Germinal center (tissue), 1 donor: ENCODE results near the gene LGALS9C.
"Not testable (repeated sequence)": the region's sequence is repeated elsewhere in the genome, so short reads cannot be mapped to it uniquely, and the experiment has no call there.

Experiments
- DNase-seq: peaks from one replicate; pipeline ENCODE4 v3.0.0; 2012; ENCODE audit warnings: mixed read lengths, low spot score

Gene LGALS9C

DNA sequence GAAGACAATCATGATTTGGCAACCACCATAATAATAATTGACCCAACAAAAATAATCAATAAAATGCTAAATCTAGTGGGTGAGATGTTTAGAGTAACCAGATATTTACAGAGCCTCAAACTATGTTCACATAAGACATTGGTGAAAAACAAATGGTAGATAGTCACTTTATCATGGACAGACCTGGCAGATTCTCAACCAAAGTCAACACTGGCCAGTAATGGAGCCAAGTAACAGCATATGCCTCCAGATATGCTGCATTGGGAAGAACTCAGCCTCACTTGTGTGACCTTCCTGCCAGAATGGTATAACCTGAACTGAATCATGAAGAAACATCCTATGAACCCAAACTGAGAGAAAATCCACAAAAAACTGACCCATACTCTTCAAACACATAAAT, 53.8 kb downstream of the LGALS9C start:
- not testable (repeated sequence) for DNase-seq

DNA sequence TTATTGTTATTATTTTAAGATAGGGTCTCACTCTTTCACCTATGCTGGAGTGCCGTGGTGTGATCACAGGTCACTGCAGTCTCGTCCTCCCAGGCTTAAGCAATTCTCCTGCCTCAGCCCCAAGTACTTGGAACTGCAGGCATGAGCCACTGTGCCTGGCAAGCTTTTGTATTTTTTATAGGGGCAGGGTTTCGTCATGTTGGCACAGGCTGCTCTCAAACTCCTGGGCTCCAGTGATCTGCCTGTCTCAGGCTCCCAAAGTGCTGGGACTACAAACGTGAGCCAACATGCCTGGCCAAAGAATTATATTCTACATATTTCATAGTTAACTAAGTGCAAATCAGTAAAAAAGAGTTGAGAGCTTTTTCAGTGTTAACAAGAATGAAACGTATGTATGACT, 65.6 kb downstream of the LGALS9C start:
- not testable (repeated sequence) for DNase-seq

DNA sequence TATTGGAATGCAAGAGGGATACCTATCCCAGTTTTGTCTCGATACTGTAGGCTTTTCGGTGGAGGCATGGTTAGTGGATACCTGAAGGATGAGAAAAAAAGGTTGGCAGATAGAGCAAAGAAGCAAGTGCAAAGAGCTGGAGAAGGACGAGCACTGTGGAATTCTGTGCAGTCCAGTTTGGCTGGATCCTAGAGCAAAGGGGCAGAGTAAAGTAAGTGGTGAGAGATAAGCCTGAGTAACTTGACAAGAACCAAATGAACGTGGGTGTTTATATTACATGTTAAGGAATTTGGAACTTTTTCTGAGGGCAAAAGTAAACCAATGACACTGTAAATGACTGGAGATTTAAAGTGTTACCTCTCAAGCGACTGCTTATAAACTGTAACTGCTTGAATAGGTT, 66.3 kb downstream of the LGALS9C start:
- DNase-seq, result not testable (repeated sequence)
